GM12865 (cell line): ENCODE results near the gene SLC6A15.

Source experiments
- DNase-seq: peaks from one replicate; pipeline ENCODE4 v3.0.0; 2010; ENCODE audit warnings: low read depth
- H3K4me3 ChIP-seq: 2 replicates; pipeline ENCODE4 v1.5.1; 2011; ENCODE audit warnings: mild to moderate bottlenecking, low read depth, low read length, control low read depth
- CTCF ChIP-seq: IDR thresholded peaks from 2 replicates; pipeline ENCODE4 v1.5.1; 2011; ENCODE audit warnings: low read length, control low read depth, low read depth, inconsistent platforms; ENCODE audit not compliant: insufficient read depth; ENCODE audit errors: missing control alignments

SLC6A15 gene

DNA sequence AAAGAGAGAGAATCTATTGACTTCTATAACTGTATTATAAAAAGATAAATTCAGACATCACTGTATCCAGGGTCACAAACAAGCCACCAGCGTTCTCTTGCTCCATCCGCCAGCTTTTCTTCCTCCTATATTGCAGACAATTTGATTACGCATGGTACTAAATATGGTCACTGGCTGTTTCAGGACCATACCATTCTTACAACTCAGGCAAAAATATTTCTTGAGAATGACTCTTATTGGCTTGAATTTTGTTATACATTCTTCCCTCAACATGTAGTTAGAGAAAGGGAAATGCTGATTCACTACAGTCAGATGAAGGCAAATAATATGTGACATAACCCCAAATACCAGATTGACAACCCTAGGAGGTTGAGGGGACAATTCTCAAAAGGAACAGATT lies 101.3 kb downstream of the SLC6A15 start:
- no peak overlapping the region for H3K4me3 ChIP-seq
- TF ChIP-seq CTCF: no peak
- no peak for DNase-seq

GRCh38 chr12:84810611-84811010 lies 102.0 kb downstream of the SLC6A15 start:
- no peak for DNase-seq
- no peak for TF ChIP-seq CTCF
- H3K4me3 ChIP-seq: no peak overlapping the region
